Cerebellar nuclear complex (tissue), 1 donor: ENCODE data around the gene IPCEF1.
"Not testable (repeated sequence)": the region's sequence is repeated elsewhere in the genome, so short reads cannot be mapped to it uniquely, and the experiment has no call there.

Source experiments
- DNase-seq, 2 experiments: peaks; one replicate each; lab custom pipeline; 2025; lab: John Stamatoyannopoulos, UW

The IPCEF1 gene

GRCh38 chr6:154334147-154334546, 22.5 kb downstream of the IPCEF1 start:
- not testable (repeated sequence) for DNase-seq

GRCh38 chr6:154331750-154332149, 24.9 kb downstream of the IPCEF1 start:
- no peak for DNase-seq

- no peak for DNase-seq
Observed at GRCh38 chr6:154329350-154330170, 27.0 kb downstream of the IPCEF1 start.

- not testable (repeated sequence) for DNase-seq
Observed at GRCh38 chr6:154327313-154327712, 29.3 kb downstream of the IPCEF1 start.

- DNase-seq, result no peak
Observed at GRCh38 chr6:154325142-154325541, 31.5 kb downstream of the IPCEF1 start.

GRCh38 chr6:154320181-154320580, 36.4 kb downstream of the IPCEF1 start:
- DNase-seq, result no peak

- DNase-seq, result no peak
Observed at GRCh38 chr6:154319231-154319858, 37.3 kb downstream of the IPCEF1 start.

GRCh38 chr6:154318721-154319120, 37.9 kb downstream of the IPCEF1 start:
- DNase-seq, result no peak

- DNase-seq, result no peak
Observed at GRCh38 chr6:154316131-154316530, 40.5 kb downstream of the IPCEF1 start.

- DNase-seq, result no peak
Observed at GRCh38 chr6:154314084-154314483, 42.5 kb downstream of the IPCEF1 start.

GRCh38 chr6:154308986-154309385, 47.6 kb downstream of the IPCEF1 start:
- DNase-seq, result no peak

GRCh38 chr6:154307696-154308425, 48.7 kb downstream of the IPCEF1 start:
- DNase-seq, result no peak

GRCh38 chr6:154307147-154307546, 49.5 kb downstream of the IPCEF1 start:
- not testable (repeated sequence) for DNase-seq

- no peak for DNase-seq
Observed at GRCh38 chr6:154306696-154307095, 49.9 kb downstream of the IPCEF1 start.

GRCh38 chr6:154304191-154304590, 52.4 kb downstream of the IPCEF1 start:
- no peak for DNase-seq

- not testable (repeated sequence) for DNase-seq
Observed at GRCh38 chr6:154303642-154304041, 53.0 kb downstream of the IPCEF1 start.

- DNase-seq, result no peak
Observed at GRCh38 chr6:154301839-154302752, 54.5 kb downstream of the IPCEF1 start.

- DNase-seq, result no peak
Observed at GRCh38 chr6:154301086-154301625, 55.4 kb downstream of the IPCEF1 start.

GRCh38 chr6:154298297-154298696, 58.3 kb downstream of the IPCEF1 start:
- DNase-seq, result no peak

GRCh38 chr6:154297721-154298120, 58.9 kb downstream of the IPCEF1 start:
- no peak for DNase-seq

- DNase-seq, result no peak
Observed at GRCh38 chr6:154297210-154297609, 59.4 kb downstream of the IPCEF1 start.
